Gastrocnemius medialis (tissue), 4 donors: ENCODE results near the gene LENEP. TPM values are rescaled to one million over a fixed set of nuclear protein-coding genes. Genes with fewer than 3 reads are reported as not detected.

Source experiments
- ATAC-seq, 2 donors: fragments of 150-250 bp; one replicate each; pipeline ENCODE4 v1.9.1; 2016
- DNase-seq, 2 donors: peaks; one replicate each; pipeline ENCODE4 v3.0.0-alpha.2; 2019
- H3K27ac ChIP-seq, 4 donors: fragments of 200-600 bp; sonication (generic); 1 replicate in 1 of 4; 2 replicates in 3 of 4; pipeline ENCODE4 v1.5.1; 2016 to 2018; ENCODE audit warnings: mild to moderate bottlenecking in 2 of 4, moderate library complexity in 1 of 4
- H3K27me3 ChIP-seq, 3 donors: fragments of 200-600 bp; sonication (generic) in 2 of 3; 1 replicate in 1 of 3; 2 replicates in 2 of 3; pipeline versions ENCODE4 v1.5.1 to v1.6.0; 2016 to 2019; ENCODE audit warnings: mild to moderate bottlenecking in 1 of 3, moderate library complexity in 1 of 3
- H3K36me3 ChIP-seq, 2 donors: fragments of 200-600 bp; sonication (generic) in 1 of 2; one replicate each; pipeline ENCODE4 v1.5.1; 2017 to 2018
- H3K4me1 ChIP-seq, 2 donors: fragments of 200-600 bp; sonication (generic) in 1 of 2; one replicate each; pipeline ENCODE4 v1.5.1; 2016 to 2017; ENCODE audit warnings: mild to moderate bottlenecking in 2 of 2
- H3K4me3 ChIP-seq, 4 donors: fragments of 200-600 bp; sonication (generic) in 3 of 4; 1 replicate in 1 of 4; 2 replicates in 3 of 4; pipeline ENCODE4 v1.5.1; 2016 to 2019; ENCODE audit warnings: mild to moderate bottlenecking in 2 of 4
- H3K9me3 ChIP-seq, 3 donors: fragments of 200-600 bp; sonication (generic) in 2 of 3; 1 replicate in 1 of 3; 2 replicates in 2 of 3; pipeline ENCODE4 v1.5.1; 2016 to 2019
- POLR2A ChIP-seq, 2 donors: fragments of 450-650 bp; IDR thresholded peaks; one replicate each; pipeline ENCODE4 v1.6.1; 2017; ENCODE audit warnings: antibody characterized with exemption in 2 of 2, mild to moderate bottlenecking in 2 of 2, moderate library complexity in 2 of 2
- in situ Hi-C, 4 donors: fragments of 200-750 bp; cut with MboI; loops; one replicate each; pipeline versions ENCODE4 v1.15.0 to v1.8.0; 2017; ENCODE audit warnings: low sequenced_read_pairs in 4 of 4
- intact Hi-C: fragments of 100-400 bp; cut with DNase I; formaldehyde crosslinking; loops from one replicate; pipeline ENCODE4 v1.15.1; 2023; ENCODE audit warnings: low total_unique reads
- total RNA-seq, 4 donors: library from RNA; depleted of rRNA; stranded (reverse); fragments of >200 nt; gene quantifications; one replicate each; pipeline versions ENCODE4 v1.1.0 to v1.2.3, GENCODE V29; 2016
- TF ChIP-seq, protein P1 (sequence below), 5 experiments: fragments of 450-650 bp in 3 of 5; fragments of 200-600 bp in 2 of 5; sonication (generic) in 2 of 5; IDR thresholded peaks in 4 of 5; conservative IDR thresholded peaks in 1 of 5; 1 replicate in 4 of 5; 2 replicates in 1 of 5; pipeline ENCODE4 v1.5.1; 2016 to 2019; ENCODE audit warnings: antibody characterized with exemption in 5 of 5, mild to moderate bottlenecking in 3 of 5, moderate library complexity in 3 of 5

The LENEP gene
- total RNA-seq, 4 donors from 2014 or later: not detected

DNA sequence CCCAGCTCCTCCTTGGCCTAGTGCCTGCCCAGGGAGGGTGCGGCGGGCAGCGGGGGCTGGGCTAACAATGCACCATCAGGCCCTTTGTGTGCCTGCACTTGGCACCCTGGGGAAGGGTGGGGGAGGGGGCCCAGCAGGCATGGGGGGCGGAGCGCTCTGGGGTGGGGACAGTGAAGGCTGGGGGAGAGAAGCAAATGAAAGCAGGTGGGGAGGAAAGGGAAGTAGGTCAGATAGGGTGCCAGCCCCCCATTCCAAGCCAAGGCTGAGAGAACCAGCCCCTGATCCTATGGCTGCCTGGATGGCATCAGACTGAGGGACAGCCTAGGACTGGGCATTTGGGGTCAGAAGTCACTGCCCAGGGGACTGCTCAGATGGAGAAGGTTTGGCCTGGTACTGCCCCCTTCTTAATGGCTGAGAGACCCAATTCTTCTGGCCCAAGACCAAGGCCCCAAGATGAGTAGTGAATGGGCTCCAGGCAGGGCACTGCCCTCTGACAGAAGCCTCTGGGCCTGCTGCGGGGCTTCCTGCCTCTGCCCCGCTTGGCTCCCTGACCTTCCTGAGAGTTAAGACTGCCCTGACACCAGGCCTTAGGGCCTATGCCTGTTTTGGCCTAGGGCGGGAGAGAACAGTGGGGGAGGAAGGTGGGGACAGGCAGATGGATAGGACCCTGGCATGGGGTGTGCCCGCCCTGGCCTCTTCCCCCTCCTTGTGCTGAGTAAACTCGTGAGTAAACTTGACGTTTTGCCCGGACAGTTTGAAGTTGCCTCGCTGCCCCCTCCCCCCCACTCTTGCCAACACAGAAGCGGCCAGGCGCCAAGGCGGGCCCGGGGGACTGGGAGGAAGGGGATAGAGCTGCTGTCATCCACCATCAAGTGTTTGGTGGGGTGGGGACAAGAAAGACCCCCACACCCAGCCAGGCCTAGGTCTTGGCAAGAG lies 12.0 kb downstream of the LENEP start:
- H3K4me1 ChIP-seq: peaks cover 40 to 61% of the 10 kb centered on the region in 2 donors
- no peaks in the 10 kb centered on the region for H3K36me3 ChIP-seq
- DNase-seq: peak; percentile 90 to 93
- TF ChIP-seq POLR2A (IDR thresholded peaks at IDR 0.05): peak; percentile 30 to 50
- TF ChIP-seq, protein P1, sequence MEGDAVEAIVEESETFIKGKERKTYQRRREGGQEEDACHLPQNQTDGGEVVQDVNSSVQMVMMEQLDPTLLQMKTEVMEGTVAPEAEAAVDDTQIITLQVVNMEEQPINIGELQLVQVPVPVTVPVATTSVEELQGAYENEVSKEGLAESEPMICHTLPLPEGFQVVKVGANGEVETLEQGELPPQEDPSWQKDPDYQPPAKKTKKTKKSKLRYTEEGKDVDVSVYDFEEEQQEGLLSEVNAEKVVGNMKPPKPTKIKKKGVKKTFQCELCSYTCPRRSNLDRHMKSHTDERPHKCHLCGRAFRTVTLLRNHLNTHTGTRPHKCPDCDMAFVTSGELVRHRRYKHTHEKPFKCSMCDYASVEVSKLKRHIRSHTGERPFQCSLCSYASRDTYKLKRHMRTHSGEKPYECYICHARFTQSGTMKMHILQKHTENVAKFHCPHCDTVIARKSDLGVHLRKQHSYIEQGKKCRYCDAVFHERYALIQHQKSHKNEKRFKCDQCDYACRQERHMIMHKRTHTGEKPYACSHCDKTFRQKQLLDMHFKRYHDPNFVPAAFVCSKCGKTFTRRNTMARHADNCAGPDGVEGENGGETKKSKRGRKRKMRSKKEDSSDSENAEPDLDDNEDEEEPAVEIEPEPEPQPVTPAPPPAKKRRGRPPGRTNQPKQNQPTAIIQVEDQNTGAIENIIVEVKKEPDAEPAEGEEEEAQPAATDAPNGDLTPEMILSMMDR (IDR thresholded peaks at IDR 0.05 in 4 of 5, conservative IDR thresholded peaks at IDR 0.05 in 1 of 5): no peak
- peak overlapping the region; percentile 95 to 99 (median 98) for H3K27ac ChIP-seq
- H3K4me3 ChIP-seq: peak overlapping the region; percentile 94 to 99 (median 96)
- ATAC-seq: peak; percentile 9 to 18
- in situ Hi-C loops (no loop called here), intact Hi-C loops (loop anchor here (2.0 to 10.0 kb wide), 4 partner anchors 45 to 1489 kb away; partner anchors contain the start of gene ADAM15)
- H3K27me3 ChIP-seq: no peaks in the 10 kb centered on the region
- H3K9me3 ChIP-seq: no peaks in the 10 kb centered on the region

DNA sequence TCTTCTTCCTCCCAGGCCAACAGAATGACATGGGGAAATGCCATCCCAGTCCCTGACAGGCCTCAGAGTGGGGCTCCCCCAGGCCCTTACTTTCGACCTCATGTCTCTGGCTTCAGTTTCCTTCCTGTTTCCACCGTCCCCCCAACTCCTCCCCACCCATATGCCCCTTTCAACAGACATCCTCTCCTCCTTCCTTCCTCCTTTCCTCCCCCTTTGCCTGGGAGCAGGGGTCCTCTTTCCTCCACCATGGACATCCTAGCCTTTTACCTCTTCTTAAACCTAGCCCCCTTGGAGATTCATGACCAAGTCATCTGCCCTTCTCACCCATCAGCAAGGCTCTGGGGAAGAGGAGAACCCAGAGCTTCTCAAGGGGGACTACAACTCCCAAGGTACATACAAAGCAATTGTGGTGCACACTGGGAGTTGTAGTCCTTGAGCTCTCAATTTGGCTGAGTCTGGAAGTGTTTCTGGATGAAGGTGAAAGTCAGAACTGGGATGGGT lies 13.3 kb downstream of the LENEP start:
- H3K4me3 ChIP-seq: no peak overlapping the region
- no peaks in the 10 kb centered on the region for H3K27me3 ChIP-seq
- no peaks in the 10 kb centered on the region for H3K9me3 ChIP-seq
- TF ChIP-seq POLR2A (IDR thresholded peaks at IDR 0.05): no peak
- TF ChIP-seq, protein P1 (IDR thresholded peaks at IDR 0.05 in 4 of 5, conservative IDR thresholded peaks at IDR 0.05 in 1 of 5): no peak
- intact Hi-C loops: loop anchor here (2.0 to 10.0 kb wide), 4 partner anchors 44 to 1488 kb away; partner anchors contain the start of gene ADAM15
- H3K36me3 ChIP-seq: no peaks in the 10 kb centered on the region
- DNase-seq (peak in 1 of 2 donors; percentile 37), ATAC-seq (no peak)
- in situ Hi-C loops: no loop called here
- H3K4me1 ChIP-seq: peaks cover 52 to 73% of the 10 kb centered on the region in 2 donors
- peak overlapping the region; percentile 95 to 99 (median 98) for H3K27ac ChIP-seq

DNA sequence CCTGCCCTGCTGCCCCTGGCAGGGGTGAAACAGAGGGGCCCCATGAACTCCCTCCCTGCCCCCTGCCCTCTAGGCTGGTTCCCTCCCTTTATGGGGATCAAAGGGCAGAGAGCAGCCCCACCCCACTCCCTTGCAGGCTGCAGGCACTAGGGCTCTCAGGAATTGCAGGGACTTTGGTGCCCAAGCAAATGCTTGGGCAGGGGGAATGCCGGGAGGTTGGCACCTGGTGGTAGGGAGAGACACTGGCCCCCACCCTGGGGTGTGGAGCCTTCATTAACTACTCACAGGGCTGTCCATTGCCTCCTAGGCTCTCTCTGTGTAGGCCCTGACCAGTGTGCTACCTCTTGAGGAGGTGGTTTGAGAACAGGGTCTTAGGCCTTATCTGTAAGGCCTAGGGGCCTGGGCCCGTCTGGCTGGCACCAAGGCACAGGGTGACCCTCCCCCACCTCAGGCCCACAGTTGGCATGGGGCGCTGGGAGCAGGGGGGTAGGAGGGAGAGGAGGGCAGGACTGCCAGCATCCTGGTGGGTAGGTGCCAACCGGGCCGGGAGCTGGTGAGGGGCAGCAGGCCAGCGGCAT lies 14.0 kb downstream of the LENEP start:
- DNase-seq (peak in 1 of 2 donors; percentile 79), ATAC-seq (no peak)
- in situ Hi-C loops (no loop called here), intact Hi-C loops (loop anchor here (2.0 to 10.0 kb wide), 4 partner anchors 43 to 1487 kb away; partner anchors contain the start of gene ADAM15)
- TF ChIP-seq, protein P1 (IDR thresholded peaks at IDR 0.05 in 4 of 5, conservative IDR thresholded peaks at IDR 0.05 in 1 of 5): no peak
- no peak for TF ChIP-seq POLR2A (IDR thresholded peaks at IDR 0.05)
- peak overlapping the region; percentile 95 to 99 (median 98) for H3K27ac ChIP-seq
- no peaks in the 10 kb centered on the region for H3K9me3 ChIP-seq
- peaks cover 59 to 80% of the 10 kb centered on the region in 2 donors for H3K4me1 ChIP-seq
- H3K4me3 ChIP-seq: peak overlapping the region; percentile 47 to 63 (median 52)
- no peaks in the 10 kb centered on the region for H3K36me3 ChIP-seq
- no peaks in the 10 kb centered on the region for H3K27me3 ChIP-seq

DNA sequence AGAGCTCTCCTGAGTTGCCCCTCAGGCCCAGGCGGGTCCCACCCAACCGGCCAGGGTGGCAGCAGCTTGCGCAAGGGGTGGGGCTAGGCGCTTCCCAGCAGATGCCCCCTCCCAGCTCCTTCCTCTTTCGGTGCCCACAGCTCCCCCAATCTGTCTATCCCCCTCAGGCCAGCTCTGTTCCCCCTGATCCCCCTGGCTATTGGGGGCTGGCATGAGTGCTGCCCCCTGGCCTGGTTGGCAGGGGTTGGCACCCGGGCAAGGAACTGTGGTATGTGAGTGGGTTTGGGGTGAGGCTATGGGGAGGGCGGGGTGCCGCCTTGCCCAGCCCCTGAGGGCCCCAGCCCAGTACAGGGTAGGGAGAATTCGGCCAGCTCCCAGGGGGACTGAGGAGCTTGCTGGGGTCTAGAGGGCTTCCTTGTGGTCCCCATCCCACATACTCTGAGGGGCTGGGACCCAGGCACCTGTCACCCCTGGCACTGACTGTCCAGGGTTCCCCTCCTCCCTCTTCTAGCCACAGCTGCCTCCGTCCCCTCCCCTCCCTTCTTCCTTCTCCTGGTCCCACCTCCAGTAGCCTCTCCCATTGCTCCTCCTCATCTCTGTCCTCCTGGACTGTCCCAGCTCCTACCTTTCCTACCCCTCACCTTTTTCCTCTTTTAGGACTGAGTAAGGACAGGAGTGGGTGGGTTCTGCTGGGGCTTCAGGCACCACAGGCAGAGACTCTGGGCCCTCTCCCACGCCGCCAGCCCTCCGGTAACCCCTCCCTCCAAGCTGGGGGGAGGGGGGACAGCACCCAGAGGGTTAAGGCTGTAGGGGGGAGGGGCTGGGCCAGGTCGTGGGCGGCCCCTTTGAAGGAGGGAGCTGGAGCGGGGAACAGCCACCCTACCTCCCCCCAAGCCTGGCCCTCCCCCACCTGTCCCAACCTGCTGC lies 14.9 kb downstream of the LENEP start:
- Histone ChIP-seq H3K9me3 (no peaks in the 10 kb centered on the region), H3K4me3 (peak overlapping the region; percentile 47 to 63 (median 52)), H3K4me1 (peaks cover 65 to 85% of the 10 kb centered on the region in 2 donors), H3K27me3 (no peaks in the 10 kb centered on the region), H3K27ac (peak overlapping the region; percentile 95 to 99 (median 98)), H3K36me3 (no peaks in the 10 kb centered on the region)
- DNase-seq: peak in 1 of 2 donors; percentile 69
- in situ Hi-C loops (no loop called here), intact Hi-C loops (loop anchor here (5.0 to 10.0 kb wide), 3 partner anchors 1117 to 1487 kb away; no protein-coding TSS in a partner anchor)
- ATAC-seq: peak; percentile 20 to 25
- TF ChIP-seq, protein P1 (IDR thresholded peaks at IDR 0.05 in 4 of 5, conservative IDR thresholded peaks at IDR 0.05 in 1 of 5): no peak
- TF ChIP-seq POLR2A (IDR thresholded peaks at IDR 0.05): no peak
